GM12873 (cell line): ENCODE measurements around the gene SOX12.

Source experiments
- TF ChIP-seq, protein P1 (sequence below): IDR thresholded peaks from 2 replicates; pipeline ENCODE4 v1.5.1; 2012; ENCODE audit warnings: low read depth, mild to moderate bottlenecking, moderate library complexity, low read length, control low read depth; ENCODE audit not compliant: insufficient read depth; ENCODE audit errors: missing control alignments

Gene SOX12

DNA sequence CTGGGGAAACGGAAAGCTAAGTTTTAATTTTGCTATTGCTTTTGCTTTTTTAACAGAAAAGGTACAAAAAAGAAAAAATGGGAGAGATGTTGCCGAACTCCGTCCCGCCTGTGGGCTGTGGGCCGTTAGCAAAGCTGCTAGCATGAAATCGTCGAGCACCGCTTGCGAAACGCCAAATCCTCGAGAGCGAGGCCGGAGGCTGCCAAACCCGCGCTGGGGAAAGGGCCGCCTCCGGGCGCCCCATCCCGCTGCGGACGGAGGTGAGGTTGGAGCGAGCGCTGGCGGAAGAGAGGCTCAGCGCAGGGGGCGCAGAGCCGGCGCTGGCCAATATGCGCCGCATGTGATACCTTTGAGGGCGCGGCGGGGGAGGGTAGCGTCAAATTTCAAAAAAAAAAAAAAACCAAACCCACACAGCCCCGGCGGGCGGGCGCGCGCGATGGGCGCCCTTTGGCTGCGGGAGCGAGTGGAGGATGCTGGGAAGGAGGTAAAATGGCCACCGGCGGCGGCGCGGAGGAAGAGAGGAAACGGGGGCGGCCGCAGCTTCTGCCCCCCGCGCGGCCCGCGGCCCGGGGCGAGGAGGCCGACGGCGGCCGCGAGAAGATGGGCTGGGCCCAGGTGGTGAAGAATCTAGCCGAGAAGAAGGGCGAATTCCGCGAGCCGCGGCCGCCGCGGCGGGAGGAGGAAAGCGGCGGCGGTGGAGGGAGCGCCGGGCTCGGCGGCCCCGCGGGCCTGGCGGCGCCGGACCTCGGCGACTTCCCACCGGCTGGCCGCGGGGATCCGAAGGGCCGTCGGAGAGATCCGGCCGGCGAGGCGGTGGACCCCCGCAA lies 28.0 kb upstream of the SOX12 start, which contains the start of gene ZCCHC3:
Gene ZCCHC3, plus strand, starts transcription at position 473 of the 827 bp plus-strand sequence. Its CDS starts 17 bp downstream, at position 490.
- TF ChIP-seq, protein P1, sequence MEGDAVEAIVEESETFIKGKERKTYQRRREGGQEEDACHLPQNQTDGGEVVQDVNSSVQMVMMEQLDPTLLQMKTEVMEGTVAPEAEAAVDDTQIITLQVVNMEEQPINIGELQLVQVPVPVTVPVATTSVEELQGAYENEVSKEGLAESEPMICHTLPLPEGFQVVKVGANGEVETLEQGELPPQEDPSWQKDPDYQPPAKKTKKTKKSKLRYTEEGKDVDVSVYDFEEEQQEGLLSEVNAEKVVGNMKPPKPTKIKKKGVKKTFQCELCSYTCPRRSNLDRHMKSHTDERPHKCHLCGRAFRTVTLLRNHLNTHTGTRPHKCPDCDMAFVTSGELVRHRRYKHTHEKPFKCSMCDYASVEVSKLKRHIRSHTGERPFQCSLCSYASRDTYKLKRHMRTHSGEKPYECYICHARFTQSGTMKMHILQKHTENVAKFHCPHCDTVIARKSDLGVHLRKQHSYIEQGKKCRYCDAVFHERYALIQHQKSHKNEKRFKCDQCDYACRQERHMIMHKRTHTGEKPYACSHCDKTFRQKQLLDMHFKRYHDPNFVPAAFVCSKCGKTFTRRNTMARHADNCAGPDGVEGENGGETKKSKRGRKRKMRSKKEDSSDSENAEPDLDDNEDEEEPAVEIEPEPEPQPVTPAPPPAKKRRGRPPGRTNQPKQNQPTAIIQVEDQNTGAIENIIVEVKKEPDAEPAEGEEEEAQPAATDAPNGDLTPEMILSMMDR: no peak

DNA sequence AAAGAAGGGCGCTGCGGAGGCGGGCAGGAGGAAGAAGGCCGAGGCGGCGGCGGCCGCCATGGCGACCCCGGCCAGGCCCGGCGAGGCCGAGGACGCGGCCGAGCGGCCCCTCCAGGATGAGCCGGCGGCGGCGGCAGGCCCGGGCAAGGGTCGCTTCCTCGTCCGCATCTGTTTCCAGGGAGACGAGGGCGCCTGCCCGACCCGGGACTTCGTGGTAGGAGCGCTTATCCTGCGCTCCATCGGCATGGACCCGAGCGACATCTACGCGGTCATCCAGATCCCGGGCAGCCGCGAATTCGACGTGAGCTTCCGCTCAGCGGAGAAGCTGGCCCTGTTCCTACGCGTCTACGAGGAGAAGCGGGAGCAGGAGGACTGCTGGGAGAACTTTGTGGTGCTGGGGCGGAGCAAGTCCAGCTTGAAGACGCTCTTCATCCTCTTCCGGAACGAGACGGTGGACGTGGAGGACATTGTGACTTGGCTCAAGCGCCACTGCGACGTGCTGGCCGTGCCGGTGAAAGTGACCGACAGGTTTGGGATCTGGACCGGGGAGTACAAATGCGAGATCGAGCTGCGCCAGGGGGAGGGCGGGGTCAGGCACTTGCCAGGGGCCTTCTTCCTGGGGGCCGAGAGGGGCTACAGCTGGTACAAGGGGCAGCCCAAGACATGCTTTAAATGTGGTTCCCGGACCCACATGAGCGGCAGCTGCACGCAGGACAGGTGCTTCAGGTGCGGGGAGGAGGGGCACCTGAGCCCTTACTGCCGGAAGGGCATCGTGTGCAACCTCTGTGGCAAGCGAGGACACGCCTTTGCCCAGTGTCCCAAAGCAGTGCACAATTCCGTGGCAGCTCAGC lies 27.2 kb upstream of the SOX12 start:
- TF ChIP-seq, protein P1: no peak

GRCh38 chr20:298776-299391 lies 26.5 kb upstream of the SOX12 start:
- TF ChIP-seq, protein P1: no peak

GRCh38 chr20:300345-300990 lies 24.9 kb upstream of the SOX12 start:
- TF ChIP-seq, protein P1: no peak

DNA sequence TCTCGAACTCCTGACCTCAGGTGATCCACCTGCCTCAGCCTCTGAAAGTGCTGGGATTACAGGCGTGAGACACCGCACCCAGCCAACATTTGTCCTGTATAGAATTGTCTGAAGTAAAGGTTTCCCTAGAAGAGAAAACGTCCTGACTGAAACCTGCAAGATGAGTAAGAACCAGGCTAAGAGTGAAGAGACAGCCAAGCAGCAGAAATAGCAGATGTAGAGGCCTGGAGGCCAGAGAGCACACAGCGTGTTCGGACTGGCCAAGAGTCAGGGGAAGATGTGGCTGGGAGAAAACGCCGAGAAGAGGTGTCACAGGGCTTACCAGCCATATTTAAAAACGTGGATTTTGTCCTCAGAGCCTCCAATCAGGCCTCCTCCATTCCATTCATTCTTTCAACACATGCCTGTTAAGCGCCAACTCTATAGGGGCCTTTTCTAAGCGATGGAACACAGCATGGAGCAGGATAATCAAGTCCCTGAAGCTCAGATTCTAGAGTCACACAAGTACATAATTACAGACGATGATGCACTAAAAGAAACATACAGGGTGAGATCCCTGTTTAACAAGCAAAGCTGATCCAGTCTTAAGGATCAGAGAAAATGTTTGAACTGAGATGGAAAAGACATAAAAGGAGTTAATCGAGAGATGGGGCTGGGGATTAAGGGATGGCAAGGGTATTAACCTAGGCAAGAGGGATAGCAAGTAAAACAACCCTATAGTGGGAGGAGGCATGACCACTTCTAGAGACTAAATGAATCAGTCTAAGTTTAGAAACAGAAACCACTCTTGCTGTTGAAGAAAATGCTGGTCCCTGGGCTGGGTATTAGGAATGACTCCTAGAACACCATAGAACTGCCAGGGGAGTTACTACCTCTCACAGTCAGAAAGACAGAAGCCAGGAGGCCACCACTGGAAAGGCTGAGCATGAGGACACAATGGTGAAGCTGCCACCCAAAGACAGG lies 23.2 kb upstream of the SOX12 start:
- TF ChIP-seq, protein P1: no peak

DNA sequence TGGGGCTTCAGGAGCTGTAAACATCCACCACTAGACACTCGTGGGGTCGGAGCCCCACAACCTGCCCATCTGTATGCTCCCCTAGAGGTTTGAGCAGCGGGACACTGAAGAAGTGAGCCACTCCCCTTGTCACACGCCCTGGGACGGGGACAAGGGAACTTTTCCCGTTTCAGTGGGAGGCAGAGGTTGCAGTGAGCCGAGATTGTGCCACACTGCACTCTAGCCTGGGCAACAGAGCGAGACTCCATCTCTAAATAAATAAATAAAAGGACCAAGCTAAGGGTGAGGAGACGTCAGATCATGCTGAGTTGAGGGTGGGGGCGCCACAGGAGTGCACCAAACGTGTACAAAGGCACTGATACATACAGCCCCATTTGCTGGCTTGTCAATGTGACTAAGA lies 19.6 kb upstream of the SOX12 start:
- TF ChIP-seq, protein P1: no peak
